Neural cell (in vitro differentiated cells): ENCODE results near the gene GADL1. TPM values are rescaled to one million over a fixed set of nuclear protein-coding genes. Genes with fewer than 3 reads are reported as not detected.

Source experiments
- H2AFZ ChIP-seq: fragments of 200-600, 300-800 bp; sonication (generic), shearing (Covaris generic); 2 replicates; pipeline ENCODE4 v1.6.0; 2014; ENCODE audit warnings: low read depth, mild to moderate bottlenecking, antibody characterized with exemption, low read length, moderate library complexity
- H3F3A ChIP-seq: fragments of 200-600 bp; shearing (Covaris generic); 2 replicates; pipeline ENCODE4 v1.6.1; 2016; ENCODE audit warnings: mild to moderate bottlenecking, moderate library complexity, mixed read lengths, antibody characterized with exemption, low read length; ENCODE audit not compliant: insufficient read depth, poor library complexity, severe bottlenecking
- H3K27ac ChIP-seq: fragments of 200-600, 300-800 bp; sonication (generic), shearing (Covaris generic); 2 replicates; pipeline ENCODE4 v1.5.1; 2014; ENCODE audit warnings: mild to moderate bottlenecking, low read length, moderate library complexity
- H3K27me3 ChIP-seq: fragments of 300-800, 200-600 bp; sonication (generic), shearing (Covaris generic); 2 replicates; pipeline ENCODE4 v1.6.0; 2014; ENCODE audit warnings: mild to moderate bottlenecking, low read depth, low read length, moderate library complexity; ENCODE audit not compliant: insufficient read depth
- H3K36me3 ChIP-seq: fragments of 300-800, 200-600 bp; sonication (generic), shearing (Covaris generic); 2 replicates; pipeline ENCODE4 v1.5.1; 2014; ENCODE audit warnings: mild to moderate bottlenecking, antibody characterized with exemption, low read length, moderate library complexity; ENCODE audit not compliant: insufficient read depth
- H3K4me2 ChIP-seq: fragments of 300-800, 200-600 bp; sonication (generic), shearing (Covaris generic); 2 replicates; pipeline ENCODE4 v1.6.0; 2014; ENCODE audit warnings: mild to moderate bottlenecking, low read length
- H3K4me3 ChIP-seq: fragments of 300-800, 200-600 bp; sonication (generic), shearing (Covaris generic); 2 replicates; pipeline ENCODE4 v1.5.1; 2014; ENCODE audit warnings: mild to moderate bottlenecking, low read length, moderate library complexity
- H3K79me2 ChIP-seq: fragments of 200-600 bp; shearing (Covaris generic); replicated peaks from 2 replicates; pipeline ENCODE4 v1.6.0; 2014; ENCODE audit warnings: mild to moderate bottlenecking, low read length, moderate library complexity; ENCODE audit not compliant: insufficient read depth
- H3K9ac ChIP-seq: fragments of 300-800, 200-600 bp; sonication (generic), shearing (Covaris generic); 2 replicates; pipeline ENCODE4 v1.6.1; 2016; ENCODE audit warnings: mild to moderate bottlenecking, low read length, mixed read lengths
- H3K9me2 ChIP-seq: fragments of 200-600 bp; shearing (Covaris generic); 2 replicates; pipeline ENCODE4 v1.6.1; 2016; ENCODE audit warnings: mild to moderate bottlenecking, low read length, mixed read lengths; ENCODE audit not compliant: insufficient read depth
- H3K9me3 ChIP-seq: fragments of 200-600, 300-800 bp; sonication (generic), shearing (Covaris generic); 2 replicates; pipeline ENCODE4 v1.6.1; 2016; ENCODE audit warnings: mild to moderate bottlenecking, mixed run types, low read length, moderate library complexity, mixed read lengths
- H4K20me1 ChIP-seq: fragments of 200-600 bp; shearing (Covaris generic); 2 replicates; pipeline ENCODE4 v1.6.1; 2016; ENCODE audit warnings: mild to moderate bottlenecking, mixed run types; ENCODE audit not compliant: insufficient read depth
- CTCF ChIP-seq: fragments of 450-650 bp; IDR thresholded peaks from 2 replicates; pipeline ENCODE4 v1.5.1; 2014; ENCODE audit warnings: antibody characterized with exemption, mild to moderate bottlenecking, moderate library complexity; ENCODE audit not compliant: poor library complexity, severe bottlenecking
- EP300 ChIP-seq: fragments of 450-650 bp; conservative IDR thresholded peaks from 2 replicates; pipeline ENCODE4 v1.6.1; 2014; ENCODE audit warnings: antibody characterized with exemption, mild to moderate bottlenecking, moderate library complexity; ENCODE audit not compliant: poor library complexity, severe bottlenecking
- EZH2 ChIP-seq: fragments of 200-600, 300-800 bp; shearing (Covaris generic), sonication (generic); IDR thresholded peaks from 2 replicates; pipeline ENCODE4 v1.6.1; 2014; ENCODE audit warnings: antibody characterized with exemption, low read length, borderline replicate concordance, mild to moderate bottlenecking; ENCODE audit not compliant: insufficient read depth, poor library complexity, severe bottlenecking
- MXI1 ChIP-seq: fragments of 450-650 bp; conservative IDR thresholded peaks from 2 replicates; pipeline ENCODE4 v1.6.1; 2014; ENCODE audit warnings: antibody characterized with exemption, mild to moderate bottlenecking; ENCODE audit not compliant: poor library complexity, severe bottlenecking
- POLR2AphosphoS5 ChIP-seq: IDR thresholded peaks from 2 replicates; pipeline ENCODE4 v1.6.1; 2012
- RAD21 ChIP-seq: fragments of 450-650 bp; conservative IDR thresholded peaks from 2 replicates; pipeline ENCODE4 v1.6.1; 2014; ENCODE audit warnings: antibody characterized with exemption, mild to moderate bottlenecking, moderate library complexity
- REST ChIP-seq: IDR thresholded peaks from 2 replicates; pipeline ENCODE4 v1.6.1; 2012; ENCODE audit warnings: borderline replicate concordance
- SMC3 ChIP-seq: fragments of 450-650 bp; conservative IDR thresholded peaks from 2 replicates; pipeline ENCODE4 v1.6.1; 2014; ENCODE audit warnings: antibody characterized with exemption, mild to moderate bottlenecking, moderate library complexity; ENCODE audit not compliant: poor library complexity
- TAF1 ChIP-seq: IDR thresholded peaks from 2 replicates; pipeline ENCODE4 v1.6.1; 2012; ENCODE audit warnings: low read depth
- polyA plus RNA-seq: library from polyadenylated mRNA; depleted of rRNA; stranded (reverse); fragments of >200 nt; gene quantifications from 2 replicates; pipeline ENCODE4 v1.2.3, GENCODE V29; 2014

The GADL1 gene
- polyA plus RNA-seq, 1 donor from 2014 or later, result not detected

GRCh38 chr3:30858894-30859389, 35.5 kb downstream of the GADL1 start:
- no peaks in the 10 kb centered on the region for H3K36me3 ChIP-seq
- H3K4me3 ChIP-seq, result no peak overlapping the region
- H3F3A ChIP-seq, result no peaks in the 10 kb centered on the region
- H4K20me1 ChIP-seq, result no peaks in the 10 kb centered on the region
- no peaks in the 10 kb centered on the region for H3K27me3 ChIP-seq
- no peak overlapping the region for H3K9ac ChIP-seq
- no peaks in the 10 kb centered on the region for H3K9me3 ChIP-seq
- no peaks in the 10 kb centered on the region for H3K9me2 ChIP-seq
- no peak overlapping the region for H2AFZ ChIP-seq
- H3K79me2 ChIP-seq, result no peaks in the 10 kb centered on the region
- H3K4me2 ChIP-seq, result no peak overlapping the region
- no peak overlapping the region for H3K27ac ChIP-seq
- no peak for TF ChIP-seq RAD21
- no peak for TF ChIP-seq SMC3
- TF ChIP-seq MXI1, result no peak
- TF ChIP-seq CTCF, result no peak
- no peak for TF ChIP-seq POLR2AphosphoS5
- no peak for TF ChIP-seq REST
- no peak for TF ChIP-seq EP300
- TF ChIP-seq EZH2, result no peak
- no peak for TF ChIP-seq TAF1

GRCh38 chr3:30855400-30856292, 38.8 kb downstream of the GADL1 start:
- Histone ChIP-seq H3K9me3 (no peaks in the 10 kb centered on the region), H3K27me3 (no peaks in the 10 kb centered on the region)
- no peak for TF ChIP-seq MXI1
- no peak for TF ChIP-seq RAD21
- TF ChIP-seq POLR2AphosphoS5, result no peak
- no peak for TF ChIP-seq REST

More at GRCh38 chr3:30855400-30856292, 38.8 kb downstream of the GADL1 start:
- Histone ChIP-seq H3K36me3 (no peaks in the 10 kb centered on the region), H3K9me2 (no peaks in the 10 kb centered on the region), H3K4me3 (no peak overlapping the region), H3K79me2 (no peaks in the 10 kb centered on the region), H3K9ac (no peak overlapping the region), H3K4me2 (no peak overlapping the region), H4K20me1 (no peaks in the 10 kb centered on the region), H3F3A (no peaks in the 10 kb centered on the region), H3K27ac (no peak overlapping the region), H2AFZ (no peak overlapping the region)
